H54 (cell line): ENCODE results near the gene TMEM219.

Experiments
- DNase-seq: peaks from one replicate; pipeline ENCODE4 v3.0.0; 2011; ENCODE audit warnings: low spot score, mixed read lengths; ENCODE audit not compliant: insufficient read length
- FAIRE-seq: peaks from 3 replicates; lab custom pipeline; 2011; peaks lifted over from hg19 to GRCh38; lab: Jason Lieb, UNC
- POLR2A ChIP-seq: IDR thresholded peaks from 2 replicates; pipeline ENCODE4 v1.6.1; 2011; ENCODE audit warnings: low read depth, mild to moderate bottlenecking, low read length

The TMEM219 gene

GRCh38 chr16:29982560-29983419 lies 20.9 kb downstream of the TMEM219 start:
- FAIRE-seq (no peak), DNase-seq (no peak)
- no peak for TF ChIP-seq POLR2A

GRCh38 chr16:29983420-29984136 lies 21.7 kb downstream of the TMEM219 start:
- TF ChIP-seq POLR2A: no peak
- FAIRE-seq (no peak), DNase-seq (no peak)

DNA sequence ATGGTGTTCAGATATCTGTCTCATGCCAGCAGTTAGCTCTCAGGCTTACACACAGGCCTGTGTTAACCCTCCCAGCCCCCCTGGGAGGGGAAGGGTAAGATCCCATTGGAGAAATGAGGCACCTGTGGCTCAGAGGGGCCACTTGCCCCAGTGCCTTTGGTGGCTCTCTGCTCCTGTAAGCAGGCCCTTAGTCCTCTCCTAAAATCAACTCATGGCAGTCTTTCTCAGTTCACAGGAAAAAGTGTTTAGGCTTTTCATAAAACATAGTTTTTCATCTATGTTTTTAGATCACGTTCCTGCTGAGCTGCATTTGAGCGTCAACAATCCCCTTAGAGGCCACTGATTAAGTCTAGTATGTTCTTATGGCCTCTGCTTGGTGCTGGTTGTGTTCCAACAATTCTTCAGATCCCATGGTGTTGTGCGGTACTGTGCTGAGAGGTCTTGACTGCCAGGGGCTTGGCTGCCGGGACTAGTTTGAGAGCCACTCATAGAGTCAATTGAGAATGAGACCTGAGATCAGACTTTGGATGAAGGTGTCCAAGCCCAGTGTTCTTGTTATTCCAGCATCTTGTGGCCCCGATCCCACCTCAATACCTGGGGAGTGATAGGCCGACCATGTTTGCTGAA lies 22.4 kb downstream of the TMEM219 start:
- TF ChIP-seq POLR2A: no peak
- DNase-seq: no peak
- no peak for FAIRE-seq

- no peak for TF ChIP-seq POLR2A
- DNase-seq: no peak
- no peak for FAIRE-seq
Observed at GRCh38 chr16:29984764-29985147, 22.9 kb downstream of the TMEM219 start.

DNA sequence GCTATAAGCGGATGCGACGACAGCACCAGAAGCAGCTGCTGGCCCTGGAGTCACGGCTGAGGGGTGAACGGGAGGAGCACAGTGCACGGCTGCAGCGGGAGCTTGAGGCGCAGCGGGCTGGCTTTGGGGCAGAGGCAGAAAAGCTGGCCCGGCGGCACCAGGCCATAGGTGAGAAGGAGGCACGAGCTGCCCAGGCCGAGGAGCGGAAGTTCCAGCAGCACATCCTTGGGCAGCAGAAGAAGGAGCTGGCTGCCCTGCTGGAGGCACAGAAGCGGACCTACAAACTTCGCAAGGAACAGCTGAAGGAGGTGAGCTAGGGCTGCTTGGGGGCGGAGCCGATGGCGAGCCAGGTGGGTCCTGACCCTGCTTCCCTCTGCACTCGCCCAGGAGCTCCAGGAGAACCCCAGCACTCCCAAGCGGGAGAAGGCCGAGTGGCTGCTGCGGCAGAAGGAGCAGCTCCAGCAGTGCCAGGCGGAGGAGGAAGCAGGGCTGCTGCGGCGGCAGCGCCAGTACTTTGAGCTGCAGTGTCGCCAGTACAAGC lies 23.5 kb downstream of the TMEM219 start:
- no peak for TF ChIP-seq POLR2A
- DNase-seq (no peak), FAIRE-seq (no peak)

- FAIRE-seq (no peak), DNase-seq (no peak)
- TF ChIP-seq POLR2A: no peak
Observed at GRCh38 chr16:29986231-29986630, 24.4 kb downstream of the TMEM219 start.

GRCh38 chr16:29986931-29987330 lies 25.1 kb downstream of the TMEM219 start:
- DNase-seq (no peak), FAIRE-seq (no peak)
- no peak for TF ChIP-seq POLR2A

- no peak for FAIRE-seq
- DNase-seq: no peak
- TF ChIP-seq POLR2A: no peak
Observed at GRCh38 chr16:29987371-29988085, 25.6 kb downstream of the TMEM219 start.

DNA sequence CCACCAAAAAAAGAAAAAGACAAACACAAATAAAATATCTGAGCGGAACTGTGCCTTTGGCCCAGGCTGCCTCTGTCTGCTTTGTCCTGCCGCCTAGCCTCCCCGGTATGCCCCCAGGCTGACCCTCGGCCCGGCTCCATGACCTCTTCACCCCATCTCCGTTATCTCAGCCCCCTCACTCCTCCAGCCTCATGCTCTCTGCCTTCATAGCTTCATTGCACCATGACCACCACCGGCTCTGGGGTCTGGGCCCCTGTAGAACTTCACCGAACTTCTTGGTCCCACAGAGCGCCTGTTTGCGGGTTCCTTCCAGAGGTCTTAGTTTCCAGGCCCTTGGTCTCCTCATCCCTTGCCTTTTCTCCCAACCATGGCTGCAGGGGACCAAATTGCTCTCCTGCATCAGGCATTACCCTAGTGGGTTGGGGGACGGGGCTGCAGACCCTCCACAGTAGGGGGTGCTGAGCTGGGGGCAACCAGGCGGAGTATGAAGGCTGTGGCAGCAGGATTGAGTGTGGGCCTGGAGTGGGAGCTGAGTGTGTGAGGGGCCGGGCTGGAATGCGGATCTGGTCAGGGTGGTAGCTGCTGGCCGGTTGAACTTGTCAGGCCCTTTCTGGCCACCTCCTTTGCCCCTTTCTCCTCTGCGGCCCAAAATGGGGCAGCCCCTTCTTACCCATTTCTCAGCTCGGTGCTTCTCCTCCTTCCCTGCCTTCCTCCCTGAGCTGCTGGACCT lies 26.6 kb downstream of the TMEM219 start:
- FAIRE-seq (no peak), DNase-seq (no peak)
- TF ChIP-seq POLR2A: no peak

- FAIRE-seq (no peak), DNase-seq (no peak)
- TF ChIP-seq POLR2A: no peak
Observed at GRCh38 chr16:29989111-29989858, 27.4 kb downstream of the TMEM219 start.

- TF ChIP-seq POLR2A: no peak
- DNase-seq: no peak
- FAIRE-seq: no peak
Observed at GRCh38 chr16:29990034-29990433, 28.2 kb downstream of the TMEM219 start.

DNA sequence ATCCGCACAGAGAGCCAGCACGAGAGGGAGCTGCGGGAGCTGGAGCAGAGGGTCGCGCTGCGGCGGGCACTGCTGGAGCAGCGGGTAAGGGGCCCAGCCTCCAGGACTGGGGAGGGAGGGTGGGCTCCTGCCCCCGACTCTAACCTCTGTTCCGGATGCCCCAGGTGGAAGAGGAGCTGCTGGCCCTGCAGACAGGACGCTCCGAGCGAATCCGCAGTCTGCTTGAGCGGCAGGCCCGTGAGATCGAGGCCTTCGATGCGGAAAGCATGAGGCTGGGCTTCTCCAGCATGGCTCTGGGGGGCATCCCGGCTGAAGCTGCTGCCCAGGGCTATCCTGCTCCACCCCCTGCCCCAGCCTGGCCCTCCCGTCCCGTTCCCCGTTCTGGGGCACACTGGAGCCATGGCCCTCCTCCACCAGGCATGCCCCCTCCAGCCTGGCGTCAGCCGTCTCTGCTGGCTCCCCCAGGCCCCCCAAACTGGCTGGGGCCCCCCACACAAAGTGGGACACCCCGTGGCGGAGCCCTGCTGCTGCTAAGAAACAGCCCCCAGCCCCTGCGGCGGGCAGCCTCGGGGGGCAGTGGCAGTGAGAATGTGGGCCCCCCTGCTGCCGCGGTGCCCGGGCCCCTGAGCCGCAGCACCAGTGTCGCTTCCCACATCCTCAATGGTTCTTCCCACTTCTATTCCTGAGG lies 29.1 kb downstream of the TMEM219 start:
- FAIRE-seq (no peak), DNase-seq (no peak)
- no peak for TF ChIP-seq POLR2A

DNA sequence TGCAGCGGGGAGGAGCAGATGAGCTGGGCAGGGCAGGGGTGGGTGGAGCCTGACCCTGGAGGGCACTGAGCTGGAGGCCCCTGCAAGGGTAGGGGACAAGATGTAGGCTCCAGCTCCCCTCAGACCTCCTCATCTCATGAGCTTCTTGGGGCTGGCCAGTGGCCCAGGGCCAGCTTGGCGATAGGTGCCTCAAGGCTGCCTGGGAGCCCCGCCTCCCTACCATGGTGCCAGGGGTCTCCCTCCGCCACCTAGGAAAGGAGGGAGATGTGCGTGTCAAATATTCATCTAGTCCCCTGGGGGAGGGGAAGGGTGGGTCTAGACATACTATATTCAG lies 29.7 kb downstream of the TMEM219 start:
- DNase-seq (no peak), FAIRE-seq (no peak)
- TF ChIP-seq POLR2A: no peak
